ENCODE measurements around the gene PCNT.

- TF ChIP-seq CTCF (IDR thresholded peaks at IDR 0.05 in 2 of 3, conservative IDR thresholded peaks at IDR 0.05 in 1 of 3; ENCODE audit: insufficient read depth in 2 of 3, low read depth in 1 of 3, low read length in 3 of 3) = no peak
- no peak for TF ChIP-seq BACH1 (tag; IDR thresholded peaks at IDR 0.05)
- no peak for TF ChIP-seq YY1 (IDR thresholded peaks at IDR 0.05; ENCODE audit: borderline replicate concordance in 1 of 3, control insufficient read depth in 1 of 3, extremely low read depth in 1 of 3, insufficient read depth in 3 of 3, insufficient read length in 1 of 3, insufficient replicate concordance in 2 of 3, low read depth in 1 of 3, low read length in 2 of 3)
Observed at GRCh38 chr21:46435786-46436227, 111.9 kb downstream of the PCNT start.
